ENCODE measurements around the gene GADD45G.

GADD45G gene

DNA sequence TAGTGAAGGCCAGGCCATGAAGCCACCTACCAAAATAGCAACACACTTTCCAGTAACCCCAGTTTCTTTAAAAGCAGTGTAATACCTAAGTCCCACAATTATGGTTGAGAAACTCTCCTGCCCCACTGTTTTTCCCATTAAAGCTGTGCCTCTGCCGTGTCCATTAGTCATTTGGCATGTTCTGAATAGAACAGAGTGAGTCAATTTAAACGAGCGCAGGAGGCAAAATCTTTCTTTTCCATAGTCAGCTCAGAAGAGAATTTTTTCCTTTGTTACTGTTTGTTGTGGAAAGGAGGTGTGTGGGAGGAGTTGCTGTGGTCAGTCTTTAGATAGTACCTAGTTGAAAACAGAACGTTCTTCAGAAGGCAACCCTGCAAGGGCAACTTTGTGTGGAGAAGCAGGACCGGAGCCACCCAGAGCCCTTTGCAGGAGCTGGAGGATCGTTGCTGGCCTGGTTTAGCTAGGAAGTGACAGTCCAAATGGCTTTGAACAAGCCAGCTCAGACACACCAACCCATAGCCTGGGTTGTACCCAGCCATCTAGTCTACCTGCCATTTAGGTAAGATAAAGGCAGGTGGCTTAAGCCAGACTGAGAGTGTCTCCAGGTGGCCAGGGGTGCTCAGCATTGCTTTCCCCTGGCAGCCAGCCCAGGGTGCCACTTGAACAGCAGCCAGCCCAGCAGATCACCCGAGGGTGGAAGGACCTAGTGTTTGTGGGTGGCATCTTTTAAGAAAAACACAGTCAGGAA is 30.4 kb downstream of the GADD45G start:
- H3K4me3 ChIP-seq (ENCODE audit: low read length), result no peak overlapping the region
- H3K27me3 ChIP-seq (ENCODE audit: control insufficient read depth, insufficient read depth, low read length), result no peaks in the 10 kb centered on the region
- no peak overlapping the region for H3K27ac ChIP-seq (ENCODE audit: low read length)

DNA sequence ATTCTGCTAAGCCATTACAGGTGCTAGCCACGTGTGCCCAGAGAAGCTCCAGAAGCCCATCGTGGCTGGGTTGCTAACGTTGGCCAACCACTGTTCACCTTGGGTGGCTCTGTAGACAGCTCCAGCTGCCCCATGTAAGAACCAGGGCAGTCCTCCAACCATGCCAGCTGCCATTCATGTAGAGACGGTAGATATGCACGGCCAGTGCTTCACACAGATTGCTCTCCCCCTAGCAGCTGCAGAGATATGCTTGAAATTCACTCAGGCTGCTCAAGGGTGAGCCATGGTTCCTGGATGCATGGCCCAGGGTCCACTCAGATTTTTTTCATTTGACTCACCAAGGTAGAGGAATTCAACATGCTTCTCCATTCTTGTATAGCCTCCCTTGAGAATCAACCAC is 31.0 kb downstream of the GADD45G start:
- H3K9me3 ChIP-seq (ENCODE audit: control insufficient read depth, low read depth, low read length), result no peaks in the 10 kb centered on the region
- H3K9ac ChIP-seq (ENCODE audit: low read length), result no peak overlapping the region
- no peaks in the 10 kb centered on the region for H3K36me3 ChIP-seq (ENCODE audit: control insufficient read depth, low read depth, low read length)
- H3K27me3 ChIP-seq (ENCODE audit: control insufficient read depth, insufficient read depth, low read length), result no peaks in the 10 kb centered on the region
- H3K27ac ChIP-seq (ENCODE audit: low read length), result no peak overlapping the region
- no peaks in the 10 kb centered on the region for H3K4me1 ChIP-seq (ENCODE audit: control insufficient read depth, low read depth, low read length)
- no peak overlapping the region for H3K4me3 ChIP-seq (ENCODE audit: low read length)

More for the DNA sequence above, 30.4 kb downstream of the GADD45G start:
- H3K36me3 ChIP-seq (ENCODE audit: control insufficient read depth, low read depth, low read length), result no peaks in the 10 kb centered on the region
- H3K9ac ChIP-seq (ENCODE audit: low read length), result no peak overlapping the region
- no peaks in the 10 kb centered on the region for H3K9me3 ChIP-seq (ENCODE audit: control insufficient read depth, low read depth, low read length)
- no peaks in the 10 kb centered on the region for H3K4me1 ChIP-seq (ENCODE audit: control insufficient read depth, low read depth, low read length)

DNA sequence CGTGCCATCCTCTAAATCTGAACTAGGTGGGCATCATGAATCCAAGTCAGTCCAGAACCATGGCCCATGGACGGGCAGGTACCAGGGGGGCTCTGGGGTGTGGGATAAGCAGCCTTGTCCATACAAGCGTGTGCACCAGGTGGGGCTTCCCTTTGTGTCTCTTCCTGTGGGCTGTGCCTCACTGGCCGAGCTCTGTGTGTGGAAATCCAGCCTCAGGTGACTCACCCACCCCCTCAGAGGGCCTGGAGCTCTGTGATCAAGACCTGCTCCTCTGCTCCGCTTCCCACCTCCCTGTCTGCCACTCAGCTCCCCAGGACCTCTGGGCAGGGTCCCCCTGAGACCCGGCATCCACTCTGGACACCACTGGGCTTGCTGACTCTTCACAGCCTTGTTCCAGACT is 33.0 kb downstream of the GADD45G start:
- no peaks in the 10 kb centered on the region for H3K9me3 ChIP-seq (ENCODE audit: control insufficient read depth, low read depth, low read length)
- H3K9ac ChIP-seq (ENCODE audit: low read length), result no peak overlapping the region
- H3K4me3 ChIP-seq (ENCODE audit: low read length), result no peak overlapping the region
- no peaks in the 10 kb centered on the region for H3K36me3 ChIP-seq (ENCODE audit: control insufficient read depth, low read depth, low read length)
- no peak overlapping the region for H3K27ac ChIP-seq (ENCODE audit: low read length)
- no peaks in the 10 kb centered on the region for H3K4me1 ChIP-seq (ENCODE audit: control insufficient read depth, low read depth, low read length)
- H3K27me3 ChIP-seq (ENCODE audit: control insufficient read depth, insufficient read depth, low read length), result no peaks in the 10 kb centered on the region

DNA sequence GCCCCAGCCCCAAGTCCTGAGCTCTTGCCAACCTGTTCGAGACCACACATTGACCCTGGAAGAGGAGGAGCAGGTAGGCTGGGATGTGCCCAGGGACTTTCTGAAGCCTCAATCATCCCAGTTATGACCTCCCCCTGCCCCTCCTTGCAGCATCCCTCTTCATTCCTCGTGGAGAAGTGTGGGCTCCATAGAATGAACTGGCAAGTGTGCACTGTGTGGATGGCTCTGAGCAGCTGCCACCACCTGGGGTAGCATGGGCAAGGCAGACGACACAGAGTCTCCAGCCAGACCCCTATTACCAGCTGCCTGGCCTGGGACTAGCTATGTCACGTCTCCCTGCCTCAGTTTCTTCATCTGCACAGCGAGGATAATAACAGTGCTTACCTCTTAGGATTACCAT is 33.5 kb downstream of the GADD45G start:
- H3K27me3 ChIP-seq (ENCODE audit: control insufficient read depth, insufficient read depth, low read length), result no peaks in the 10 kb centered on the region
- H3K9me3 ChIP-seq (ENCODE audit: control insufficient read depth, low read depth, low read length), result no peaks in the 10 kb centered on the region
- no peaks in the 10 kb centered on the region for H3K36me3 ChIP-seq (ENCODE audit: control insufficient read depth, low read depth, low read length)
- H3K27ac ChIP-seq (ENCODE audit: low read length), result no peak overlapping the region
- no peak overlapping the region for H3K4me3 ChIP-seq (ENCODE audit: low read length)
- no peak overlapping the region for H3K9ac ChIP-seq (ENCODE audit: low read length)
- no peaks in the 10 kb centered on the region for H3K4me1 ChIP-seq (ENCODE audit: control insufficient read depth, low read depth, low read length)

DNA sequence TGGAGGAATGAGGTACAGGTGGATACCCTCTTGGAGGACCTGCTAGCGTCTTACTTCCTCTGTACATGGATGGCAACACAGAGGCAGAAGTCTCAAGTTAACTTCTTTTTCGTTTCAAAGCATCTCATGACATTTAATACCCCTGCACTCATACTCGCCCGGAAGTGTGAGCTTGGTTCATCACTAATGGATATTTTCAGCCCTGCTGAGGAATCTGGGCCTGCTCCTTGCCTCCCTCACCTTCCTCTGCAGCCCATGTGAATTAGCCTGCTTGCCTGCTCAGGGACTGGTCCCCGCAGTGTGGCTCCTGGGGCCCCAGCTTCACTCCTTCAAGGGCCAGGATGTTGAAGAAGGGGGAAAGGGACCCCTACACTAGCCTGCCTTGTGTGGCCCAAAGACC is 34.1 kb downstream of the GADD45G start:
- Histone ChIP-seq H3K36me3 (ENCODE audit: control insufficient read depth, low read depth, low read length) (no peaks in the 10 kb centered on the region), H3K4me3 (ENCODE audit: low read length) (no peak overlapping the region), H3K27me3 (ENCODE audit: control insufficient read depth, insufficient read depth, low read length) (no peaks in the 10 kb centered on the region), H3K4me1 (ENCODE audit: control insufficient read depth, low read depth, low read length) (no peaks in the 10 kb centered on the region), H3K27ac (ENCODE audit: low read length) (no peak overlapping the region), H3K9me3 (ENCODE audit: control insufficient read depth, low read depth, low read length) (no peaks in the 10 kb centered on the region), H3K9ac (ENCODE audit: low read length) (no peak overlapping the region)

DNA sequence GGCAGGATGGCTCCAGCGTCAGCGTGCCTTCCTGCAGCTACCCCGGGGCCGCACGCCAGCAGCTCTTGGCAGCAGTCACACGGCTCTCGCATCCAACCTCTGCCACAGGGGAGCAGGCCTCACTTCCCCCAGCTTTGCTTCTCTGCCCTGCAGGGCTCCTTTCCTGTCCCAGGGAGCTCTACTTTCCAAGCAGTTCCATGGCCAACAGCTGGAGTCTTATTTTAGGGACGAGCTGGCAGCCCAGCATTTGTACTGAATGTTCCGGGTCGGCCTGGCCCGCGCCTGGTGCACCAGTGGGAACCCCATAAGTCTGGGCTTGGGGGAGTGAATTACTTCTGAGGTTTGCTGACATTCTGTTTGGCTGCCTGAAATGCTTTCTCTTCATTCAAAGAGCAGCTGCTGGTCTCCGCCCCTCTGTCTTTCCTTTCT is 34.6 kb downstream of the GADD45G start:
- Histone ChIP-seq H3K27ac (ENCODE audit: low read length) (no peak overlapping the region), H3K27me3 (ENCODE audit: control insufficient read depth, insufficient read depth, low read length) (no peaks in the 10 kb centered on the region), H3K9me3 (ENCODE audit: control insufficient read depth, low read depth, low read length) (no peaks in the 10 kb centered on the region), H3K36me3 (ENCODE audit: control insufficient read depth, low read depth, low read length) (no peaks in the 10 kb centered on the region), H3K9ac (ENCODE audit: low read length) (no peak overlapping the region), H3K4me1 (ENCODE audit: control insufficient read depth, low read depth, low read length) (no peaks in the 10 kb centered on the region), H3K4me3 (ENCODE audit: low read length) (no peak overlapping the region)

DNA sequence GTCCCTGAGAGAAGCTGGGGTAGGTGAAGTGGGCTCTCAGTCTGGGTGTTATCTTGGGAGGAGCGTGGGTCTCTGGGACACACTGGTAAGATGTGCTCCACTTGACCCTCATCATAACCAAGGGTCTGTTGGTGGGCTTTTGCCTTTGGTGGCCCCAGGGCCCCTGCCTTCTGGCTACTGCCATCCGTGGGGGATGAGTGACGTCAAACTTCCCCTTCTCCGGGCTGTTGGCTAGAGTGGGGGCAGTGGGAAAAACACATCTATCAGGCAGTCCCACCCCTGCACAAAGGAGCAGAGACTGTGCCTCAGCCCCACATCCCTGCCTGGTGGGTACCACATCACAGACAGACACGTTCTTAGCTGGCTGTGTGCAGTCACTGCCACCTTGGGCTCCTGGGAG is 35.1 kb downstream of the GADD45G start:
- Histone ChIP-seq H3K9me3 (ENCODE audit: control insufficient read depth, low read depth, low read length) (no peaks in the 10 kb centered on the region), H3K4me1 (ENCODE audit: control insufficient read depth, low read depth, low read length) (no peaks in the 10 kb centered on the region), H3K36me3 (ENCODE audit: control insufficient read depth, low read depth, low read length) (no peaks in the 10 kb centered on the region), H3K9ac (ENCODE audit: low read length) (no peak overlapping the region), H3K27ac (ENCODE audit: low read length) (no peak overlapping the region), H3K4me3 (ENCODE audit: low read length) (no peak overlapping the region), H3K27me3 (ENCODE audit: control insufficient read depth, insufficient read depth, low read length) (no peaks in the 10 kb centered on the region)

DNA sequence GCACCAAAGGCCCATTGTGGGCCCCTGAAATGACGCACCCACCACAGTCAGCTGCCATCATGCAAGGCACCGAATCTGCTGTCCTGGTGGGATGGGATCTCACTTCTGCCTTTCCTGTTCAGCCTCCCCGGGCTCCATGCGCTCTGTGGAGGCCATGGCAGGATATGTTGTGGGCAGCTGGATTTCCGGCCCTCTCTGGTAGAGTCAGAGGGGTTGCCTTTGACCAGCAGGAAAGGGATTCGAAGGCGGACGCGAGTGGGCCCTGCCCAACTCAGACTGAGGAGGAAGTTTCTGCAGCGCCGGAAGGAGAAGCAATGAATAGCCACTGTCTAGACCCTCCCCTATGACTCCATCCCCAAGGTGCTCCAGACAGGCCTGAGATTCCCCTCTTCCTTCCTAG is 35.5 kb downstream of the GADD45G start:
- Histone ChIP-seq H3K36me3 (ENCODE audit: control insufficient read depth, low read depth, low read length) (no peaks in the 10 kb centered on the region), H3K4me3 (ENCODE audit: low read length) (no peak overlapping the region), H3K9ac (ENCODE audit: low read length) (no peak overlapping the region), H3K4me1 (ENCODE audit: control insufficient read depth, low read depth, low read length) (no peaks in the 10 kb centered on the region), H3K9me3 (ENCODE audit: control insufficient read depth, low read depth, low read length) (no peaks in the 10 kb centered on the region), H3K27ac (ENCODE audit: low read length) (no peak overlapping the region), H3K27me3 (ENCODE audit: control insufficient read depth, insufficient read depth, low read length) (no peaks in the 10 kb centered on the region)

DNA sequence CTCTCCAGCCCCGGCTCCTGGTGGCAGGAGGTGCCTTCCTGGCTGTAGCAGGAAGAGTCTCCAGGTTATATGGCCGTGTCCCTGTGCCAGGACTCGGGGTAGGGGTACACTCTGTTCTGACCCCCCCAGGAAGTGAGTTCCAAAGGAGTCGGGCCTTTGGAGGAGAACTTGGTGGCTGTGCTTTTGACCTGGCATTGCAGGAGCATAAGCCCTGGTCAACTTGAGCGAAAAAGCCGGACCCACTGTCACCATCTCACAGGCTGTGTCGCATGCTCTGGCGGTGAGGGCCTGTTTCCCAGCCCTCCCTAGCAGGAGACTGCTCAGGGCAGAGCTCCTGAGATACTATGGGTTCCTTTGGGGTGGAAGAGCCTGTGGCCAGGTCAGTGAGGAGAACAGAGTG is 36.0 kb downstream of the GADD45G start:
- H3K4me3 ChIP-seq (ENCODE audit: low read length), result no peak overlapping the region
- H3K9ac ChIP-seq (ENCODE audit: low read length), result no peak overlapping the region
- H3K27me3 ChIP-seq (ENCODE audit: control insufficient read depth, insufficient read depth, low read length), result no peaks in the 10 kb centered on the region
- no peaks in the 10 kb centered on the region for H3K9me3 ChIP-seq (ENCODE audit: control insufficient read depth, low read depth, low read length)
- H3K27ac ChIP-seq (ENCODE audit: low read length), result no peak overlapping the region
- no peaks in the 10 kb centered on the region for H3K36me3 ChIP-seq (ENCODE audit: control insufficient read depth, low read depth, low read length)
- H3K4me1 ChIP-seq (ENCODE audit: control insufficient read depth, low read depth, low read length), result no peaks in the 10 kb centered on the region

DNA sequence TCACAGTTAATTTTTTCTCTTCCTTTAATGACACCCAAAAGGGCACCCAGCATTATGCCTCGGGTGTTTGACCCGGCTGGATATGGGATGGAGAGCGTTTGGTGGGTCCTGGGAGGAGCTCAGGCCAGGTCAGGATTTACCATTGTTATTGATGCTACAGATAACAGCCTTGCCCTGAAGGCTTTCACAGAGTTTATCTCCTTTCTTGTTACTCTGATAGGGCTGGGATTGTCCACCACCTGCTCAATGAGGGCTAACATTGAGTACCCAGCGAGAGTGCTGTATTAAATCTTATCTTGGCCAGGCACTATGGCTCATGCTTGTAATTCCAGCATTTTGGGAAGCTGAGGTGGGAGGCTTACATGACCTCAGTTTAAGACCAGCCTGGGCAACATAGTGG is 37.2 kb downstream of the GADD45G start:
- Histone ChIP-seq H3K36me3 (ENCODE audit: control insufficient read depth, low read depth, low read length) (no peaks in the 10 kb centered on the region), H3K27me3 (ENCODE audit: control insufficient read depth, insufficient read depth, low read length) (no peaks in the 10 kb centered on the region), H3K9ac (ENCODE audit: low read length) (no peak overlapping the region), H3K27ac (ENCODE audit: low read length) (no peak overlapping the region), H3K4me1 (ENCODE audit: control insufficient read depth, low read depth, low read length) (no peaks in the 10 kb centered on the region), H3K4me3 (ENCODE audit: low read length) (no peak overlapping the region), H3K9me3 (ENCODE audit: control insufficient read depth, low read depth, low read length) (no peaks in the 10 kb centered on the region)

DNA sequence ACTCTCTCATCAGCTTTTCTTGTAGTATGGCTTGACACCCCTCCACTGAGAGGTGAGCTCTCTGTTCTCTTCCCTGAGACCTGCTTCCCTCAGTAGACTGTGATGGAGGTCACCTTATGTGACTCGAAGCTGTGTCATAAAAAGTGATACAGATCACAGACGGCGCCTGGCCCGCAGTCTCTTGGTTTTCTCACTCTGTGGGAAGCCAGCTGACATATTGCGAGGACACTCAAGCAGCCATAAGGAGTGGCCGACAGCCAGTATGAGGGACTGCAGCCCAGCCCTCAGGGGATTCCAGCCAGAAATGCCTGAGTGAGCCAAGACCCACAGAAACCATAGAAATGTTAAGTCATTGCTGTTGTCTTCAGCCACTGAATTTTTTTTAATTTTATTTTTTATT is 38.0 kb downstream of the GADD45G start:
- H3K4me1 ChIP-seq (ENCODE audit: control insufficient read depth, low read depth, low read length), result no peaks in the 10 kb centered on the region
- no peaks in the 10 kb centered on the region for H3K27me3 ChIP-seq (ENCODE audit: control insufficient read depth, insufficient read depth, low read length)
- H3K4me3 ChIP-seq (ENCODE audit: low read length), result no peak overlapping the region
- no peak overlapping the region for H3K9ac ChIP-seq (ENCODE audit: low read length)
- H3K27ac ChIP-seq (ENCODE audit: low read length), result no peak overlapping the region
- H3K9me3 ChIP-seq (ENCODE audit: control insufficient read depth, low read depth, low read length), result no peaks in the 10 kb centered on the region
- no peaks in the 10 kb centered on the region for H3K36me3 ChIP-seq (ENCODE audit: control insufficient read depth, low read depth, low read length)

DNA sequence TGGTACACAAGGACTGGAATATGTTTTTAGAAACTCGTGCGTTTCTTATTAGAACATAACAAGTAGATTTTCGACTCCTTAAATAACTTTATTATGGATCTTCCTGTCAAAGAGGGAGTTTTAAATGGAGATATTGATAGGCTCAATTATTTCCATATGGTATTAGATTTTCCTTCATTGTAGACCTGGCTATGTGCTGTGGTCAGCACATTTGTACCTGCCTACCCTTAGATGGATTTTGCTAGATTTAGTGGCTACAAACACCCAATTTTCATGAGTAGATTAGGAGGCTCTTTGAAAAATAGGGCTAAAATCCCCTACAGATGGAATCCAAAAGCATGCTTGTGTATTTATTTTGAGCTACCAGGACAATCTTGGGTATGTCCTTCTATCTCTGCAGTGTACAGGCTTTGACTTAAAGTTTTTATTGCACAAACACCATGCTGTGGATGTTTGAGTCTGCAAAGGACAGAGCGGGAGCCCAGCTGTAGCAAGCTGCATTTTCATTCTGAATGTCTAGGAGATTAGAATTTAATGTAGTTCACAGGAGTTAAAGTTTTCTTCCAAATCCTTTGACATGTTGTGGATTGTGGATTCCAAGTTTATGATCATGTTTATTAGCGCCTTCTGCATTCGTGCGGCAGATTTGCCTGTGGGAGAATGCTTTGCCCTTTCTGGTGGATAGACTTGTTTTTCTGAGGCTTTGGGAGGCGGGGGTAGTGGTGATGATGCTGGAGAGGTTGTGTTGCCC is 41.6 kb downstream of the GADD45G start:
- no peak overlapping the region for H3K9ac ChIP-seq (ENCODE audit: low read length)
- no peaks in the 10 kb centered on the region for H3K27me3 ChIP-seq (ENCODE audit: control insufficient read depth, insufficient read depth, low read length)
- no peaks in the 10 kb centered on the region for H3K36me3 ChIP-seq (ENCODE audit: control insufficient read depth, low read depth, low read length)
- H3K4me1 ChIP-seq (ENCODE audit: control insufficient read depth, low read depth, low read length), result peaks cover 7% of the 10 kb centered on the region
- H3K4me3 ChIP-seq (ENCODE audit: low read length), result no peak overlapping the region
- no peaks in the 10 kb centered on the region for H3K9me3 ChIP-seq (ENCODE audit: control insufficient read depth, low read depth, low read length)
- no peak overlapping the region for H3K27ac ChIP-seq (ENCODE audit: low read length)

Measured in iPS-18a (cell line).